Left lung (tissue), 10 donors: ENCODE measurements around the gene PKP4. TPM values are rescaled to one million over a fixed set of nuclear protein-coding genes. Genes with fewer than 3 reads are reported as not detected.
"Not testable (repeated sequence)": the region's sequence is repeated elsewhere in the genome, so short reads cannot be mapped to it uniquely, and the experiment has no call there.

Source experiments
- ATAC-seq: fragments of 200-7000 bp; cut with Tn5 transposase; one replicate; pipeline ENCODE4 v1.9.1; 2020; ENCODE audit warnings: moderate library complexity
- DNase-seq, 4 donors: peaks; one replicate each; pipeline ENCODE4 v3.0.0-alpha.2; 2013 to 2020
- H3K27ac ChIP-seq, 2 donors: fragments of 200-600 bp; sonication (generic) in 1 of 2; one replicate each; pipeline versions ENCODE4 v1.5.0 to v1.8.0; 2020 to 2021
- H3K27me3 ChIP-seq, 2 donors: fragments of 200-600 bp; sonication (generic) in 1 of 2; one replicate each; pipeline versions ENCODE4 v1.5.0 to v1.8.0; 2020 to 2021
- H3K36me3 ChIP-seq, 2 donors: fragments of 200-600 bp; sonication (generic) in 1 of 2; one replicate each; pipeline versions ENCODE4 v1.5.0 to v1.8.0; 2020 to 2021
- H3K4me1 ChIP-seq, 2 donors: fragments of 200-600 bp; one replicate each; pipeline ENCODE4 v1.8.0; 2021
- H3K4me3 ChIP-seq, 2 donors: fragments of 200-600 bp; sonication (generic) in 1 of 2; one replicate each; pipeline versions ENCODE4 v1.5.0 to v1.8.0; 2020 to 2021; ENCODE audit warnings: mild to moderate bottlenecking in 1 of 2
- H3K9me3 ChIP-seq, 2 donors: fragments of 200-600 bp; sonication (generic) in 1 of 2; one replicate each; pipeline versions ENCODE4 v1.5.0 to v1.8.0; 2020 to 2021
- intact Hi-C, 2 donors: fragments of 100-400 bp; cut with DNase I; formaldehyde crosslinking; loops; one replicate each; pipeline versions ENCODE4 v1.11.2 to v1.14.2; 2022
- polyA plus RNA-seq, 6 donors: library from polyadenylated mRNA; unstranded; fragments of 120-200 nt; gene quantifications; one replicate each; pipeline ENCODE4 v1.2.1, GENCODE V29; 2013; ENCODE audit not compliant: insufficient read length in 6 of 6
- total RNA-seq, 2 donors: library from RNA; stranded (reverse); fragmentation: NEBNext Ultra II Directional; extraction: Animal tissue kit (Norgen Biotek cat#: 25700); gene quantifications; one replicate each; pipeline ENCODE4 v1.2.1, GENCODE V29; 2021
- TF ChIP-seq, protein P1 (sequence below), 2 donors: fragments of 200-600 bp; sonication (generic) in 1 of 2; IDR thresholded peaks; one replicate each; pipeline versions ENCODE4 v1.5.0 to v1.8.0; 2021; ENCODE audit warnings: antibody characterized with exemption in 2 of 2
- donor health status: DM: no; HTN: yes; CAD: no.
- donor health status: DM: no; HTN: no; CAD: no.

Gene PKP4
- total and polyA plus RNA-seq, 8 donors, result 48.3 to 129 (median 110) TPM

- Histone ChIP-seq H3K4me3 (no peak overlapping the region), H3K27ac (no peak overlapping the region), H3K36me3 (no peaks in the 10 kb centered on the region), H3K4me1 (peaks cover 0 to 7% of the 10 kb centered on the region in 2 donors), H3K27me3 (no peaks in the 10 kb centered on the region), H3K9me3 (no peaks in the 10 kb centered on the region)
- intact Hi-C loops, result no loop called here
- TF ChIP-seq, protein P1, sequence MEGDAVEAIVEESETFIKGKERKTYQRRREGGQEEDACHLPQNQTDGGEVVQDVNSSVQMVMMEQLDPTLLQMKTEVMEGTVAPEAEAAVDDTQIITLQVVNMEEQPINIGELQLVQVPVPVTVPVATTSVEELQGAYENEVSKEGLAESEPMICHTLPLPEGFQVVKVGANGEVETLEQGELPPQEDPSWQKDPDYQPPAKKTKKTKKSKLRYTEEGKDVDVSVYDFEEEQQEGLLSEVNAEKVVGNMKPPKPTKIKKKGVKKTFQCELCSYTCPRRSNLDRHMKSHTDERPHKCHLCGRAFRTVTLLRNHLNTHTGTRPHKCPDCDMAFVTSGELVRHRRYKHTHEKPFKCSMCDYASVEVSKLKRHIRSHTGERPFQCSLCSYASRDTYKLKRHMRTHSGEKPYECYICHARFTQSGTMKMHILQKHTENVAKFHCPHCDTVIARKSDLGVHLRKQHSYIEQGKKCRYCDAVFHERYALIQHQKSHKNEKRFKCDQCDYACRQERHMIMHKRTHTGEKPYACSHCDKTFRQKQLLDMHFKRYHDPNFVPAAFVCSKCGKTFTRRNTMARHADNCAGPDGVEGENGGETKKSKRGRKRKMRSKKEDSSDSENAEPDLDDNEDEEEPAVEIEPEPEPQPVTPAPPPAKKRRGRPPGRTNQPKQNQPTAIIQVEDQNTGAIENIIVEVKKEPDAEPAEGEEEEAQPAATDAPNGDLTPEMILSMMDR (IDR thresholded peaks at IDR 0.05), result no peak
- ATAC-seq (no peak), DNase-seq (no peak)
Observed at GRCh38 chr2:158467248-158467647, 10.5 kb downstream of the PKP4 start.

- H3K9me3 ChIP-seq, H3K27ac ChIP-seq, H3K27me3 ChIP-seq, H3K36me3 ChIP-seq, H3K4me1 ChIP-seq, H3K4me3 ChIP-seq, DNase-seq, ATAC-seq, intact Hi-C loops: not testable (repeated sequence)
Observed at GRCh38 chr2:158472829-158473228, 16.1 kb downstream of the PKP4 start.

DNA sequence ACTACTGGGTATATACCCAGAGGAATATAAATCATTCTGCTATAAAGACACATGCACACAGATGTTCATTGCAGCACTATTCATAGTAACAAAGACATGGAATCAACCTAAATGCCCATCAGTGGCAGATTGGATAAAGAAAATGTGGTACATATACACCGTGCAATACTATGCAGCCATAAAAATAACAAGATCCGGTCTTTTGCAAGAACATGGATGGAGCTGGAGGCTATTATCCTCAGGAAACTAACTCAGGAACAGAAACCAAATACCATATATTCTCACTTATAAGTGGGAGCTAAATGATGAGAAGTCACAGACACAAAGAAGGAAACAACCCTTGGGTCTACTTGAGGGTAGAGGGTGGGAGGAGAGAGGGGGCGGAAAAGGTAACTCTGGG lies 16.5 kb downstream of the PKP4 start:
- peaks cover 0 to 11% of the 10 kb centered on the region in 2 donors for H3K4me1 ChIP-seq
- ATAC-seq, H3K27me3 ChIP-seq, H3K9me3 ChIP-seq, H3K4me3 ChIP-seq, H3K36me3 ChIP-seq, H3K27ac ChIP-seq, DNase-seq, intact Hi-C loops: not testable (repeated sequence)

DNA sequence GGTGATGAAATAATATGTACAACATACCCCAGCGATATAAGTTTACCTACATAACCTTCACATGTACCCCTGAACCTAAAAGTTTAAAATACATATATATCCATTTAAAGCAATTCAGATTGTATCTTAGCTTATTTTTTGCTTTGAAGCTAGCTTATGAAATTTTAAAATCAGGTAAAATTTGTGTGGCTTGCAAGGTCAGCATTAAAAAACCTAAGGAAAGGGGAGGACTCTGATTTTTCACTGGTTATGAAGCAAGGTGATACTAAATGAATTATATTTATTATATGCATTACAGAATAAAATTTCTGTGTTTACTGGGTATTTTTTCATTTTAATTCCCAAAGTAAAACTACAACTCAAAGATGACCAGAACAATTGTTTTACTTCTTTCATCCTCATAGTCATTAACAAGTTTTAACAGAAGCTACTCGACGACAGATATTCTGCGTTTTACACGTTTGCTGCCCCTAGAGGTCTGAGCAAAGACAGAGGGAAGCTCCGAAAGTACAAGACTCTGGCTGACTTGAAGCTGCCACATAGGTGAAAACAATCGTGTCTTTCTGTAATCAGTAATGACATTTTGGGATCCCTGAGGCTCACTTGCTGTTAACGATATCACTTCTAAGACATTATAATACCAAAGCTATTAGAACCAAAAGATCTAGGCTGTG lies 17.1 kb downstream of the PKP4 start:
- peaks cover 0 to 4% of the 10 kb centered on the region in 2 donors for H3K9me3 ChIP-seq
- no peak for ATAC-seq

GRCh38 chr2:158474526-158475011 lies 17.8 kb downstream of the PKP4 start:
- ATAC-seq, H3K27ac ChIP-seq, DNase-seq, H3K27me3 ChIP-seq, H3K4me3 ChIP-seq, H3K36me3 ChIP-seq, H3K9me3 ChIP-seq, intact Hi-C loops: not testable (repeated sequence)
- H3K4me1 ChIP-seq, result peaks cover 0 to 11% of the 10 kb centered on the region in 2 donors

More for the DNA sequence above, 17.1 kb downstream of the PKP4 start:
- Histone ChIP-seq H3K27me3 (no peaks in the 10 kb centered on the region), H3K4me3 (no peak overlapping the region), H3K4me1 (peaks cover 0 to 11% of the 10 kb centered on the region in 2 donors), H3K27ac (no peak overlapping the region), H3K36me3 (no peaks in the 10 kb centered on the region)
- DNase-seq, result no peak
- TF ChIP-seq, protein P1 (IDR thresholded peaks at IDR 0.05), result no peak
- intact Hi-C loops, result no loop called here

GRCh38 chr2:158477202-158477601 lies 20.4 kb downstream of the PKP4 start:
- ATAC-seq (no peak), DNase-seq (no peak)
- H3K27ac ChIP-seq, result no peak overlapping the region
- no peak overlapping the region for H3K4me3 ChIP-seq
- intact Hi-C loops, result no loop called here
- peaks cover 0 to 4% of the 10 kb centered on the region in 2 donors for H3K9me3 ChIP-seq
- H3K27me3 ChIP-seq, result no peaks in the 10 kb centered on the region
- TF ChIP-seq, protein P1 (IDR thresholded peaks at IDR 0.05), result no peak
- no peaks in the 10 kb centered on the region for H3K36me3 ChIP-seq
- H3K4me1 ChIP-seq, result peaks cover 0 to 11% of the 10 kb centered on the region in 2 donors

DNA sequence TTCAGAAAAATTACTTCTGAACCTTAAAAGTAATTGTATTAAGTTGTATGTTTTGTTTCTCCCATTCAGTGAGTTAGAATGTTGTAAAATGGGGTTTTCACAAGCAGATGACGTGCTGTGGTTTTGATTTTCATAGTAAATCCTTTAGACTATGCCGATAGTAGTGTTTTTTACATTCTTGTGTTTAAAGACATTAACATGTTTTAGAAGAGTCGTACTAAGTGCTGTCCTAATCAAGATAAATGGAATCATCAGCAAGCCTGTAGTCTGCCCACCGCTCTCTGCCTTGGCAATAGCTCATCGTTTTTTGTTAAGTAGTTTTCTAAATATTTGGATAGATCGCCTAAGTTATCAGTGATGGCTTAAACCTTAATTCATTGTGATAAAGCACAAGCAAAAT lies 21.5 kb downstream of the PKP4 start:
- H3K27ac ChIP-seq, result peak overlapping the region in 1 of 2 donors; percentile 5
- no peak for DNase-seq
- intact Hi-C loops, result no loop called here
- no peaks in the 10 kb centered on the region for H3K27me3 ChIP-seq
- no peaks in the 10 kb centered on the region for H3K36me3 ChIP-seq
- TF ChIP-seq, protein P1 (IDR thresholded peaks at IDR 0.05), result no peak
- no peaks in the 10 kb centered on the region for H3K9me3 ChIP-seq
- ATAC-seq, result no peak
- H3K4me1 ChIP-seq, result peaks cover 3 to 11% of the 10 kb centered on the region in 2 donors
- H3K4me3 ChIP-seq, result no peak overlapping the region
